Activated T-cell treated with anti-CD3 and anti-CD28 coated beads, Interleukin-2, amount 50 U/mL, for 1 hour (primary cell): ENCODE measurements around the gene DDX25.
"Not testable (repeated sequence)": the region's sequence is repeated elsewhere in the genome, so short reads cannot be mapped to it uniquely, and the experiment has no call there.

ENCODE experiments used
- DNase-seq: peaks from one replicate; pipeline ENCODE4 v3.0.0-alpha.2; 2020

Gene DDX25

DNA sequence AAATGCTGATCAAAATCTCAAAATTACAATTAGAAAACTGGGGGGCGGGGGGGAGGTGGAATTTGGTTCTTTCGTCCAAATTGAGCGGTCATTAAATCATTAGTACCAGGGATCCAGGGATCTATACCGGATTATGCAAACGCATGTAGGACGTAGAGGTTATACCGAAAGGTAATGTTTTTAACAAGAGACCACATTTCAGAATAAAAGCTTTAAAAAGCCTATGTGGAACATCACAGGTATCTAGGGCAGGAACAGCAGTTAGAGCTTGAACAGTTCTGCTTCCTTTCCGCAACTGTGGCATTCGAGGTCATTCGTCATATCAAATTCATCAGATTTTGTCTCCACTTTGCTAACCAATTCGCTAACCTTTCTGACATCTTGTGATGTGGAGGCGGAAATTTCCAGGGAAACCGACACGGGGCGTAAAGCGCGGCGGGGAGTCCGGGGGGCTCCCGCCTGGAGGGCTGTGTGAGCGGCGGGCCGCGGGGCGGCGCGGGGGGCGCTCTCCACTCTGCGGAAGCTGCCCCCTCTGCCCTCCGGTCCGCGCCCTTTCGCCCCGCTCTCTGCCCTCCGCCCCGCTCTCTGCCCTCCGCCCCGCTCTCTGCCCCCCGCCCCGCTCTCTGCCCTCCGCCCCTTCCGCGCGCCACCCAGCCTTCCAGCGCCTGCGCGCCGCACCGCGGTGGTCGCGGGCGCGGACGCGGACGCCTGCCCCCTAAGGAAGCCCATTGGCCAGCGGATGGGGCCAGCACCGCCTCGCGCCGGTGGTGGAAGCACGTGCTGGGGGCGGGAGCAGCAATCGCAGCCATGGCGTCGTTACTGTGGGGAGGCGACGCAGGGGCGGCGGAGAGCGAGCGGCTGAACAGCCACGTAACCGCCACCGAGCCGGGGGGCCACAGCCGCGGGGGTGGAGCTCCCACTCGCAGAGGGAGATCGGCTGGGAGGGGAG, at the start of gene DDX25:
TSS of gene DDX25 (plus strand) at position 798 of the 949 bp plus-strand sequence. CDS start at position 808, 10 bp downstream.
- DNase-seq = peak; percentile 25

GRCh38 chr11:125857670-125858069, 46.6 kb upstream of the DDX25 start:
- DNase-seq = not testable (repeated sequence)

DNA sequence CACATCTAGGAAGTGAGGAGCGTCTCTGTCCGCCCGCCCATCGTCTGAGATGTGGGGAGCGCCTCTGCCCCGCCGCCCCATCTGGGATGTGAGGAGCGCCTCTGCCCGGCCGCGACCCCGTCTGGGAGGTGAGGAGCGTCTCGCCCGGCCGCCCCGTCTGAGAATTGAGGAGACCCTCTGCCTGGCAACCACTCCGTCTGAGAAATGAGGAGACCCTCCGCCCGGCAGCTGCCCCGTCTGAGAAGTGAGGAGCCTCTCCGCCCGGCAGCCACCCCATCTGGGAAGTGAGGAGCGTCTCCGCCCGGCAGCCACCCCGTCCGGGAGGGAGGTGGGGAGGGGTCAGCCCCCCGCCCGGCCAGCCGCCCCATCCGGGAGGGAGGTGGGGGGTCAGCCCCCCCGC, 41.5 kb upstream of the DDX25 start:
- not testable (repeated sequence) for DNase-seq

GRCh38 chr11:125865354-125865753, 39.0 kb upstream of the DDX25 start:
- not testable (repeated sequence) for DNase-seq

DNA sequence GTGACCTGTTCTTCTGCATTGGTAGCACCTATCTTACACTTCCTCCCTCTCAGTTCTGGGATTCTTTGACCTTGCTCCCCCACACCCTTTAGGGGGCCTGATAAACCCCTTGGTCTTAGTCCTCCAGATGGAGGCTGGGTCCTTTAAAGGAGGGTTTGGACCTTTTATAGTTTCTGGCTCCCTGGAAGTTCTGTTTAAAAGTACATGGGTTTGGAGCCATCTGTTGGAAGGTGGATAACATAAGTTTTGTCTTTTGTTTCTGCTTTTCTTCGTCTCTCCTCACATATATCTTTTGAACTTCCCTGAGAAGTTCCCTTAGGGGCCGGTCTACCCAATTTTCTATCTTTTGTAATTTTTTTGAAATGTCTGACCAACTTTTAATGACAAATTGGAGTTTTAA, 34.8 kb upstream of the DDX25 start:
- DNase-seq = no peak

DNA sequence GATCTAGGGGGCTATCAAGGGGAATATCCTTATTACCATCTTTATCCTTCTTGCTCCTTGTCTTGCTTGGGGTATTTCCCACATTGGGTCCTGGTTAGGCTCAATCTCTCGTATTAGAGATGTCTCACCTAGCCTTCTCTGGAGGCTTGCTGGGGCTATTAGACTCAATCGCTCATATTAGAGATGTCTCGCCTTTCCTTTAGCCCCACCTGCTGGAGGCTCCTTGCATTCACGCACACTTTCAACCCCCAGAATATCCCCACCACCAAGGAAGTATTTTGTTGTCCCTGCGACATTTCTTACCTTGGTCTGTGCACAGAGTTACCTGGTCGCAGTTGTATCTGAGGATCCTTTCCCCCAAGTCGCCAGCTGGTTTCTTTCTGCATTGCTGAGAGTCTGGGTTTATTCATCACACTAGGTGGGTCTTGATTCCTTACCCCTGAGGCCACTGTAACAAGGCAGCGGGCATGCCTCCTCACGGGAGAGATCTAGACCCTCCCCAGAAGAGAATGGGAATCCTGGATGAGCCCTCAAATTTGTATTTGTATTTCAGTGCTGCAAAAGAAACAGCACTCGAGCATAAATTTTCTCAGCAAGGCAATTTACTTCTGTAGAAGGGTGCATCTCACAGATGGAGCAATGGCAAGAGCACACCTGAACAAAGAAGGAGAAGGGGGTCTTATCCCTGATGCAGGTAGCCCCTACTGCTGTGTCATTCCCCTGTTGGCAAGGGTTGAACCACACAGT, 32.7 kb upstream of the DDX25 start:
- peak; percentile 23 for DNase-seq

GRCh38 chr11:125872138-125872491, 32.2 kb upstream of the DDX25 start:
- DNase-seq = no peak

DNA sequence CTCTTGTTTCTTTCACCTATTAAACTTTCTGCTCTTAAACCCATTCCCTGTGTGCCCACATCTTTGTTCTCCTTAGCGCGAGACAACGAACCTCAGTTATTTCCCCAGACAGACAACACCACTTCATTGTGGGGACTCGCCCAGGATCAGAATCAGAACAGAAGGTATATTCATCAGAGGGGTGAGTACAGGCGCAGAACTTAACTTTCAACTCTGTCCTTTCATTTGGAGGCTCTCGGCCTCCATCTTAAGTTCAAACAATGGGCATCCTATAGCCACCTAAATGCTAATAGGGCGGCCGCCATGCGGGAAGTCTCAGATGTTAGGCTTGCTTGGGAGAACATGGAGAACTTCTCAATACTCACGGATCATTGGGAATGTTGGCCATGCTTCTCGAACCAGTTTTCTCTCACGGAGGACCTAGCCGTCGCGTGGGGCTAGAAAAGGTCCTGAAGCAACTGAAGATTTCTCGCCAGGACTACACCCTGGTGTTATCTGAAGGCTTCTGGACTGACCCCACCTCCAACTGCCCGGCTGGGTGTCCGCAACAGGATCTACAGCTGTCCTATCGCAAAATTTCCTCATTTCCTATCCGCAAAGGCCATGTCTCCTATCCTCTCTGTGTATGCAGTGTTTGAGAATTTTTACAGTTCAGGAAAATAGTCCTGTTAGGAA, 30.3 kb upstream of the DDX25 start:
- no peak for DNase-seq

- DNase-seq = peak; percentile 28
These were observed 29.7 kb upstream of the DDX25 start for GRCh38 chr11:125874556-125875124.

GRCh38 chr11:125881291-125881690, 23.0 kb upstream of the DDX25 start:
- DNase-seq = no peak

DNA sequence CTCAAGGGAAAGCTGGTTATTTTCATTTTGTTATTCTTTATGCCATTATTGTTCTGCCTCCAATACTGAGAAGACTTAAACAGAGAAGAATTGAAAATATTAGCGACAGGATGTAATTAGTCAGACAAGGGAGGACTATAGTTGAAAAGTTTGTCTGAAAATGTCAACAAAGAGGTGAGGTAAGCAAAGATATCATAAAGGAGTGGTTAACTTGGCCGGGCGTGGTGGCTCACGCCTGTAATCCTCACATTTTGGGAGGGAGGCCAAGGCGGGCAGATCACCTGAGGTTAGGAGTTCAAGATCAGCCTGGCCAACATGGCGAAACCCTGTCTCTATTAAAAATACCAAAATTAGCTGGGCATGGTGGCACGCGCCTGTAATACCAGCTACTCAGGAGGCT, 20.9 kb upstream of the DDX25 start:
- no peak for DNase-seq

DNA sequence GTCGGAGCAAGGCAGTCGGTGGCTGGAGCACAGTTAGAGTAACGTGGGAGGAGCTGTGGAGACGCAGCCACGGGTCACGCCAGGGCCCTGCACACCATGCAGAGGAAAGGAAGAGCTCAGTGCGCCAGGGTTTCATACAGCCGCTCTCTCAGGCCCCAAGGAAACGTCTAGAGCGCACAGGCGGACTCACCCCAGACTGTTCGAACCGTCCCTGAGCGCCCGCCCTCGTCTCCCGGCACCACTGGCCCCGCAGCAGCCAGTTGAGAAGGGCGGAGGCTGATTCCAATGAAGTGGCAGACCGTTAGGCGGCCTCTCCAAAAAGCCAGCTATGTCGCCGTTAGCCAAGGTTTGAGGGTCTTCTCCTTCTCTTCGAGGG, 17.3 kb upstream of the DDX25 start:
- no peak for DNase-seq

GRCh38 chr11:125887373-125888324, 16.7 kb upstream of the DDX25 start, which contains the start of gene HYLS1:
Gene HYLS1, plus strand, starts transcription at chr11:125887668. Its CDS starts 11,701 bp downstream, at chr11:125899369.
- peak; percentile 96 for DNase-seq

GRCh38 chr11:125890447-125891100, 13.7 kb upstream of the DDX25 start:
- DNase-seq = no peak

DNA sequence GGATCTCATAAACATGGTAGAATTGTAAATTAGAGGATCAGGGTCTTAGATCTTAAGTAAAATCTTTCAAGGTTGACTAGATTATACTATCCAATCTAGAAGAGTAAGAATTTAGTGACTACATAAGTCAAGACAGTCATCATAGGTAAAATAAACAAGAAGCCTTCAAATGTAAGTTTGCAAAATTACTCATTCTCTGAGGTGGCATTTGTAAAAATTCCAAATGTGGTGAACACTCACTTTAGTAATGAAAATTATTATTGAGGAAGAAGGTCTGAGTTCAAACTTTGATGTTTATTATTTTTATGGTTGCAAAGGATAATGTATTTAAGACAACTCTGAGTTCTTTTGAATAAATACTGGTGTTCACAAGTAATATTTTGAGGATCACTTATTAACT, 12.2 kb upstream of the DDX25 start:
- DNase-seq = no peak

DNA sequence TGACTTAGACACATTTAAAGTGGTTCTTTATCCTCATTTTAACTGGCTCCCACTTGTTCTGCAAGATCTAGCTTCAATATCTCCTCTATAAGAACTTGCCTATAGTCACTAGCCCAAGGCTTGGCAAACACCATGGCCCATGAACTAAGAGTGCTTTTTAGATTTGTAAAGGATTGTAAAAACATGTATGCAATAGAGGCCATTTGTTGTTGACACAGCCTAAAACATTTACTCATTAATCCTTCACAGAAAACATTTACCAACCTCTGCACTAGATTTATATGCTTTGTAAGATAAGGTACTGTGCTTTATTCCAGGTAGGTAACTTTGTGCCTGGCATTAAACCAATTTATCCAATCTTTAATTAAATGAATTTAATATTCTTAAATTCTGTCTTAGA, 11.3 kb upstream of the DDX25 start:
- DNase-seq = no peak

GRCh38 chr11:125901872-125902271, 2.4 kb upstream of the DDX25 start:
- DNase-seq = no peak

DNA sequence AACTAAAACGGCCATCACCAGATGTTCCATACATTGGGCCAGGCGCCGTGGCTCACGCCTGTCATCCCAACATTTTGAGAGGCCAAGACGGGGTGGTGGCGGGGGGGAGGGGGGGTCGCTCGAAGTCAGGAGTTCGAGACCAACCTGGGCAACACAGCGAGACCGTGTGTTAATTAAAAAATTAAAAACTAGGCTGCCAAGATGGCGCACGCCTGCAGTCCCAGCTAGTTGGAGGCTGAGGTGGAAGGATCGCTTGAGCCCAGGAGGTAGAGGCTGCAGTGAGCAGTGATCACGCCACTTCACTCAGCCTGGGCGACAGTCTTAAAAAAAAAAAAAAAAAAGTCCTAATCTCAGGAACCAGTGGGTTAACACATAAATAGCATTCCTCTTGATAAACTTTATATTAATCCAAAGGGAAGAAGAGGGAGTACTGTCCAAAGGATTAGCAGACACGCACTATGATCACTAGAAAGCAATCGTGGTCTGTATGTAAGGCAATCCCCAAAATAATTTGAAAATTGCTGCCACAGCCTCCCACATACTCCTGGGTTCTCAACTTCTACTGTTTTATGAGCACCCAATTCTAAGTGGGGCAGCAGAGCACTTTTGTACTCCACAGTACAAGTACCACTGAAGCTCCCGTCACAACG, 1.9 kb upstream of the DDX25 start:
- DNase-seq = no peak

GRCh38 chr11:125902927-125903710, 1.2 kb upstream of the DDX25 start, which contains the start of gene PUS3:
Gene PUS3, minus strand, starts transcription at chr11:125903206. Its CDS starts 6,922 bp downstream, at chr11:125896284.
- DNase-seq = peak; percentile 83

- no peak for DNase-seq
These were observed 370 bp downstream of the DDX25 start for GRCh38 chr11:125904678-125905077.
